ENCODE results near the gene NEK9.

GRCh38 chr14:75063491-75064204 lies 63.2 kb downstream of the NEK9 start, which contains the start of gene ACYP1:
- no peak for TF ChIP-seq CTCF (IDR thresholded peaks at IDR 0.05)
- no peak for TF ChIP-seq POLR2A (IDR thresholded peaks at IDR 0.05)
